Measurements from ENCODE around the gene GRK1.
"Not testable (repeated sequence)": the region's sequence is repeated elsewhere in the genome, so short reads cannot be mapped to it uniquely, and the experiment has no call there.

The GRK1 gene

GRCh38 chr13:113666951-113667701 is at the start of gene GRK1:
Gene GRK1 (plus strand): TSS chr13:113667219. CDS start chr13:113667387, 168 bp downstream.
- DNase-seq, result no peak

- DNase-seq, result no peak
Measured at GRCh38 chr13:113617961-113618360, 49.1 kb upstream of the GRK1 start.

DNA sequence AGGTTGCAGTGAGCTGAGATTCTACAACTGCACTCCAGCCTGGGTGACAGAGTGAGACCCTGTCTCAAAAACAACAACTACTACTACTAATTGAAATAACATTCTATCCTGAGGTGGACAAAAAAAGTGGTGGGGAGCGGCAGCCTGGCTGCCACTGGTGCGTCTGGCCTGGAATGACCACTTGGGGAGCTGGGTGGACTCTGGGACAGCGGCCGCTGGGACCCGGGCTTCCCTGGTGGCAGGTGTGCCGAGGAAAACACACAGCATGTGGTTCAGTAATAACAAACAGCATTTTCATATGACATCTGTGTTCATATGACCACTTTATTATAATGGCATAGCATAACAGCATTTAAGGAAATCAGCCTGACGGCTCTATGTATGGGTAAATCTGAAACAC is 48.6 kb upstream of the GRK1 start:
- DNase-seq, result no peak

GRCh38 chr13:113620036-113620796 is 46.8 kb upstream of the GRK1 start:
- no peak for DNase-seq

- DNase-seq, result no peak
Measured at GRCh38 chr13:113621046-113621445, 46.0 kb upstream of the GRK1 start.

DNA sequence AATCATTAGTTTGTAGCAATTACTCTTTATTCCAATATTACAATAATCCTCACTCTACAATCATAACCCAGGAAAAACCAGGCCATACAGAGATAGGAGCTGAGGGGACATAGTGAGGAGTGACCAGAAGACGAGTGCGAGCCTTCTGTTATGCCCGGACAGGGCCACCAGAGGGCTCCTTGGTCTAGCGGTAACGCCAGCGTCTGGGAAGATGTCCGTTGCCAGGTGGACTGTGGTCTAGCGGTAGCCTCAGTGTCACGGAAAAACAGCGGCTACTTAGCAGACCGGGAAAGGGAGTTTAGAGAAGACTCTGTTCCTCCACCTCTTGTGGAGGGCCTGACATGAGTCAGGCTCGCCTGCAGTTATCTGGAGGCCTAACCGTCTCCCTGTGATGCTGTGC is 45.5 kb upstream of the GRK1 start:
- DNase-seq, result not testable (repeated sequence)

- DNase-seq, result not testable (repeated sequence)
Measured at GRCh38 chr13:113621986-113622550, 45.0 kb upstream of the GRK1 start.

DNA sequence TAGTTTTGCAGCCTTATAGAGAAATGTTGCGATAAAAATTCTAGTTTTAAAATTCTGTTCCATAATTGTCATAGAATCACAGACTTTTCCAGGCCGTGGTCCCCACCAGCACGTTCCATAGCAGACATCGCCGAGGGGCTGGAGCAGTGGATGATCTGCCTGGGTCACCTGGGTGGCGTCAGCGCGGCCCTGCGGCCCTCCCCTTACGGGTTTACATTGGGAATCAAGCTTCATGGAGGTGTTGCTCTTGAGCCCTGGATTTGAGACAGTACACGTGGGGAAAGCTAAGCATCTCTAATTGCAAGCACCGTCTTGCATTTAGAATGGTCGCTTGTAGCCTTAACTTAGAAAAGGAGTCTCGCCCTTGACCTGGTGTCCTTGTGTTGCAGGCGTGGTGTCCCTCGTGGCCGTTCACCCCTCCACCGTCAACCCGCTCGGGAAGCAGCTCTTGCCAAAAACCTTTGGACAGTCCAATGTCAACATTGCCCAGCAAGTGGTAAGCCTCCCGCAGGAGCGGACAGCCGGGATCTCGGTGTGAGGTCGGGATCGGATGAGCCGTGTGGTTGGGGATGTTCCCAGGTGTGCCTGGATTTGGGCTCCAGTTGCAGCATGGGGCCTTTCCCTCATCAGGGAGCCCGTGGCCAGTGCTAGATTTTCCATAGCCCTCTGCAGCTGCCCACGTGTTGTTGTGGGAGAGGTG is 44.1 kb upstream of the GRK1 start:
- no peak for DNase-seq

- no peak for DNase-seq
Measured at GRCh38 chr13:113623491-113624234, 43.4 kb upstream of the GRK1 start.

DNA sequence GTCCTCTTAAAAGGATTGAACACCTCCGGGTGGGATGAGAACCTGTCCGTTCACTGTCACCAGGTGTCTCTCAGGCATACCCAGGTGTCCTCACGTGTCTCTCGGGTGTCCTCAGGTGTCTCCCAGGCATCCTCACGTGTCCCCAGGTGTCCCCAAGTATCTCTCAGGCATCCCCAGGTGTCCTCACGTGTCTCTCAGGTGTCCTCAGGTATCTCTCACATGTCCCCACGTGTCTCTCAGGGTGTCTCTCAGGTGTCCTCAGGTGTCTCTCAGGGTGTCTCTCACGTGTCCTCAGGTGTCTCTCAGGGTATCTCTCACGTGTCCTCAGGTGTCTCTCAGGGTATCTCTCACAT is 42.8 kb upstream of the GRK1 start:
- DNase-seq, result no peak

DNA sequence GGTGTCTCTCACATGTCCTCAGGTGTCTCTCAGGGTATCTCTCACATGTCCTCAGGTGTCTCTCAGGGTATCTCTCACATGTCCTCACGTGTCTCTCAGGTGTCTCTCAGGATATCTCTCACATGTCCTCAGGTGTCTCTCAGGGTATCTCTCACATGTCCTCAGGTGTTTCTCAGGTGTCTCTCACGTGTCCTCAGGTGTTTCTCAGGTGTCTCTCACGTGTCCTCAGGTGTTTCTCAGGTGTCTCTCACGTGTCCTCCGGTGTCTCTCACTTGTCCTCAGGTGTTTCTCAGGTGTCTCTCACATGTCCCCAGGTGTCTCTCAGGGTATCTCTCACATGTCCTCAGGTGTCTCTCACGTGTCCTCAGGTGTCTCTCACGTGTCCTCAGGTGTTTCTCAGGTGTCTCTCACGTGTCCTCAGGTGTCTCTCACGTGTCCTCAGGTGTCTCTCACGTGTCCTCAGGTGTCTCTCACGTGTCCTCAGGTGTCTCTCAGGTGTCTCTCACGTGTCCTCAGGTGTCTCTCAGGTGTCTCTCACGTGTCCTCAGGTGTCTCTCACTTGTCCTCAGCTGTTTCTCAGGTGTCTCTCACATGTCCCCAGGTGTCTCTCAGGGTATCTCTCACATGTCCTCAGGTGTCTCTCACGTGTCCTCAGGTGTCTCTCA is 42.2 kb upstream of the GRK1 start:
- DNase-seq, result not testable (repeated sequence)

DNA sequence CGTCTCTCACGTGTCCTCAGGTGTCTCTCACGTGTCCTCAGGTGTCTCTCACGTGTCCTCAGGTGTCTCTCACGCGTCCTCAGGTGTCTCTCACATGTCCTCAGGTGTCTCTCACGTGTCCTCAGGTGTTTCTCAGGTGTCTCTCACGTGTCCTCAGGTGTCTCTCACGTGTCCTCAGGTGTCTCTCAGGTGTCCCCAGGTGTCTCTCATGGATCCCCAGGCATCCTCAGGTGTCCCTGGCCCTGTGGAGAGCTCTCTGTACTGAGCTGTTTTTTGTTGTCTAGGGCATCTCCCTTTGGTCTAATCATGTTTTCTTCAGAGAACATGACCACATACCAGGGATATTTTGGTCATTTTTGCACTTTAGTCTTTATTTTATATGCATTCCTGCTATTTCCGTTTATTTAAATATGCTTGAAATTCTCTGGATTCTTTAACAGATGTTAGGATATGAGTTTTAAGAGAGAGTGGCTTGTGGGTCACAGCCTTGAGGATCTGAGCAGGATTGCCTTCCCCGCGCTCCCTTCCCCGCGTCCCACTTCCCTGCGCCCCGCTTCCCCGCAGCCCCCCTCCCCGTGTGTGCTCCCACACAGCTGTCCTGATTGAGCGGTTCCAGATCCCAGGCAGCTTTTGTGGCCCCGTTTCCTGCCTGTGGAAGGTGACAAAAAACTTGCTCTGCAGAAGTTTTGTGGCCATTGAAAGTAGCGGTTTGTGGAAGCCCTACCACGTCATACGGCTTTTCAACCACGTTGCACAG is 40.9 kb upstream of the GRK1 start:
- no peak for DNase-seq

GRCh38 chr13:113627136-113627535 is 39.9 kb upstream of the GRK1 start:
- DNase-seq, result no peak

- no peak for DNase-seq
Measured at GRCh38 chr13:113628291-113629270, 38.4 kb upstream of the GRK1 start.

DNA sequence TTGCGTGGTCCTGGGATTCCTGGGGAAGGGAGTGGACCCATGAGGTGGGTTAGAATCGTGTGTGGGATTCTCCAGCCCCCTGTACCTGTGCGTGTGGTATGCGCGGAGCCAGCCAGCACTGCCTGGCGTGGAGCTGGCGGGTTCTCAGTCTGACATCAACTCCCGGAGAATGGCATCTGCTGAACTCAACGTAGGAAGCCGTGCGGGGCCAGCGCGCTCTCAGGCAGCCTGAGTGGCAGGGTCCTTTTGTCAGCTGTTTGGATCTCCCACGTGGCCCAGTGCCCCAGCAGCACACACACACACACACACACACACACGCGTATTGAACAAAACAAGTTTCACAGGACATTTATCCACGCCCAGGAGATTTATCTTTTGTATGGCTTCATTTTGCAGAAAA is 37.2 kb upstream of the GRK1 start:
- no peak for DNase-seq

DNA sequence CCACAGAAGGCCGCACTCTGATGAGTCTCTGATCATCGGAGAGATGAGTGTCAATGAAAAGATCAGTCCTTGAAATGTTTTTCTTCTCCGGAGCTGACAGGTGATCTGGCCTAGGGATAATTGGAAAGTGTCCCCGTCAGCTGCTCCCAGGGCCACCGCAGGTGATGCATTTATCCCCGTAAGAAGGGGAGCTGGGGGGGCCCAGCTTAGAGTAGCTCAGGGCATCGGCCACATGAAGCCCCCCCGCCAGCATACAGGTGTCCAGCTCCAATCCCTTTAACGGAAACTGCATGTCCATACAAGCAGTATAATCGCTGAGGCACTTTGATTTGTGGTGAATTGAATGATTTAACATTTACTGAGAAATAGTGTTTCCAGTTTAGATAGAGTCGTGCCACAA is 36.7 kb upstream of the GRK1 start:
- no peak for DNase-seq

DNA sequence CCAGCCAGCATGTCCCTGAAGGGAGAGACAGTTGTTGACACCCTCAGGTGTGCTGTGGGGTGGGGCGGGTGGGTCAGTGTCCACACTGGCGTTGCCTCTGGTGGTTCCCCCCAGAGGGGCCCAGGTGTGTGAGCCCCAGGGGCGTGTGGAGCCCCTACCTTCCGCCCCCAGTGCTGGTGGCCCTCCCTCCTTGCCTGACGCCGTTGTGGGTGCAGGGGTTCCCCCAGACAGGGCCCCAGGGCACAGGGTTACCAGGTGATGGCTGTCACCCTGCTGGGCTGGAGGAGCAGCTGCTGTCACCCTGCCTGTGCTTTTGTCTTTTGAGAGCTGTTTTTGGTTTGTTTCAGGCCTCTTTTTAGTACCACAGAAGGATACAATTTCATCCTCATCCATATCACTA is 36.2 kb upstream of the GRK1 start:
- DNase-seq, result no peak

DNA sequence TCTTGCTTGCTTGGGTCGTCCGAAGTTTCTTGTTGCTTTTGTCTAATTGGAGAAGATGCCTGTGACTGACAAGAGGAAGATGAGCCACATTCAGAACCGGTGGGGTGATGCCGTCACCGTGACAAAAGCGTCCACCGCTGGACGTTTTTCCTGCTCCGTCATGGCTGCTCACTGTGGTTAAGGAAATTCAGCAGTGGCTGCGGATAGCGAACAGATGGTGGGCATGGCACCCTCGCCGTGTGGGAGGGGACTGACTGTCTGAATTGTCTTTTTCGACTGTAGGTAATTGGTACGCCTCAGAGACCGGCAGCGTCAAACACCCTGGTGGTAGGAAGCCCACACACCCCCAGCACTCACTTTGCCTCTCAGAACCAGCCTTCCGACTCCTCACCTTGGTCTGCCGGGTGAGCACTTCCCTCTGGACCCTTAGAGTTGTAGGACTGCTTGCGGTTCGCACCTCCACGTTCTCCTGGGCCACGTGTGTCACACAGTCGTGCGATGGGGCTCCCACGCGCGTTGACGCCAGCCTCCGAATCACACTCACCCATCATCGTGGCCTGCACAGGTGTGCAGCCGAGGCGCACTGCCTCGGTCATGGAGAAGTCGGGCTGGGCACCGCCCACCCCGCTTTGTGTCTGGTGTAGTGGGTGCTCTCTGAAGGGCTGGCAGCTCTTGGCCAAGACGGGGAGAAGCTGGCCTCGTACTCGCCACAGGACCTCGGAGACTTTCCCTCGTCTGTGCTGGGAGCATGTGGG is 35.5 kb upstream of the GRK1 start:
- DNase-seq, result no peak

DNA sequence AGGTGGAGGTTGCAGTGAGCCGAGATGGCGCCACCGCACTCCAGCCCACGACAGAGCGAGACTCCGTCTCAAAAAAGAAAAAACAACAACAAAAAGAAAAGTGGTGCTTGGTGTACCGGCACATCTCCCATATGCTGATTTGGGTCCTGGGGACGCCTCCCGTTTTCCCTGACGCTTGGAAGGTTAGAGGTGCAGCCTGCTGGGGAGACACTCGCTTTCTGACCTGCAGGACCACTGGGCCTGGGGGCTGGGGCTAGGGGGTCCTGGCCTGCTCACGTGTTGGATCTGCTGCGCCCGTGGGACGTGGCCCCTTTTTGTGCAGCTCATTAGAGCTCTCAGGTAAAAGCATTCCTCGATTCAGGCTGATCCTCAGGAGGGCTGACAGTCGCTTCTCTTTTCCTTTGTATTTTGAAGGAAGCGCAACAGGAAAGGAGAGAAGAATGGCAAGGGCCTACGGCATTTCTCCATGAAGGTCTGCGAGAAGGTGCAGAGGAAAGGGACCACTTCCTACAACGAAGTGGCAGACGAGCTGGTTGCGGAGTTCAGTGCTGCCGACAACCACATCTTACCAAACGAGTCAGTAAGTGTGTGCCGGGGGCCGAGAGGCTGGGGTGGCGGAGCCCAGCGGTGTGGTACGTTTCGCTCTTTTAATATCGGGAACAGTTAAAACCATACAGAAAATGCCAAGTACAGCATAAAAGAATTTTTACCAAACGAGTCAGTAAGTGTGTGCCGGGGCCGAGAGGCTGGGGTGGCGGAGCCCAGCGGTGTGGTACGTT is 34.1 kb upstream of the GRK1 start:
- DNase-seq, result no peak
